ENCODE results near the gene ZBED1.
"Not testable (repeated sequence)": the region's sequence is repeated elsewhere in the genome, so short reads cannot be mapped to it uniquely, and the experiment has no call there.

Gene ZBED1

GRCh38 chrX:2500803-2501558 is at the start of gene ZBED1, which contains the start of gene DHRSX:
TSS of gene ZBED1 (minus strand) at chrX:2500976. CDS start at chrX:2490719, 10,257 bp downstream.
TSS of gene DHRSX (minus strand) at chrX:2500976. CDS start at chrX:2500925, 51 bp downstream.
- no peak for DNase-seq

GRCh38 chrX:2549876-2550275 is 49.1 kb upstream of the ZBED1 start:
- DNase-seq = no peak

GRCh38 chrX:2548711-2549423 is 48.1 kb upstream of the ZBED1 start:
- no peak for DNase-seq

- no peak for DNase-seq
These were observed 47.0 kb upstream of the ZBED1 start for GRCh38 chrX:2547736-2548135.

GRCh38 chrX:2546496-2546895 is 45.7 kb upstream of the ZBED1 start:
- DNase-seq = no peak

GRCh38 chrX:2545144-2545543 is 44.4 kb upstream of the ZBED1 start:
- DNase-seq = no peak

GRCh38 chrX:2542826-2543521 is 42.2 kb upstream of the ZBED1 start:
- no peak for DNase-seq

GRCh38 chrX:2541603-2542002 is 40.8 kb upstream of the ZBED1 start:
- DNase-seq = no peak

- DNase-seq = no peak
These were observed 39.7 kb upstream of the ZBED1 start for GRCh38 chrX:2540426-2540947.

GRCh38 chrX:2539586-2539985 is 38.8 kb upstream of the ZBED1 start:
- DNase-seq = no peak

GRCh38 chrX:2538031-2538757 is 37.4 kb upstream of the ZBED1 start:
- no peak for DNase-seq

GRCh38 chrX:2536974-2537373 is 36.2 kb upstream of the ZBED1 start:
- no peak for DNase-seq

- DNase-seq = no peak
These were observed 35.4 kb upstream of the ZBED1 start for GRCh38 chrX:2536141-2536540.

GRCh38 chrX:2534261-2535021 is 33.7 kb upstream of the ZBED1 start:
- DNase-seq = not testable (repeated sequence)

GRCh38 chrX:2533424-2533823 is 32.6 kb upstream of the ZBED1 start:
- no peak for DNase-seq

- DNase-seq = no peak
These were observed 25.6 kb upstream of the ZBED1 start for GRCh38 chrX:2526390-2526789.

GRCh38 chrX:2523911-2524310 is 23.1 kb upstream of the ZBED1 start:
- no peak for DNase-seq

GRCh38 chrX:2521927-2522386 is 21.2 kb upstream of the ZBED1 start:
- DNase-seq = no peak

- no peak for DNase-seq
These were observed 20.5 kb upstream of the ZBED1 start for GRCh38 chrX:2521092-2521926.

- DNase-seq = no peak
These were observed 19.8 kb upstream of the ZBED1 start for GRCh38 chrX:2520539-2520938.

- not testable (repeated sequence) for DNase-seq
These were observed 18.9 kb upstream of the ZBED1 start for GRCh38 chrX:2519638-2520037.

All from NCI-H1092 (cell line).